GM18502 (cell line): Measurements from ENCODE around the gene MTCL1.

Experiments used
- ATAC-seq: cut with Tn5 transposase; IDR thresholded peaks from one replicate; pipeline ENCODE4 v1.9.1; 2021; ENCODE audit warnings: mild to moderate bottlenecking; ENCODE audit not compliant: unreplicated experiment, poor library complexity

MTCL1 gene

DNA sequence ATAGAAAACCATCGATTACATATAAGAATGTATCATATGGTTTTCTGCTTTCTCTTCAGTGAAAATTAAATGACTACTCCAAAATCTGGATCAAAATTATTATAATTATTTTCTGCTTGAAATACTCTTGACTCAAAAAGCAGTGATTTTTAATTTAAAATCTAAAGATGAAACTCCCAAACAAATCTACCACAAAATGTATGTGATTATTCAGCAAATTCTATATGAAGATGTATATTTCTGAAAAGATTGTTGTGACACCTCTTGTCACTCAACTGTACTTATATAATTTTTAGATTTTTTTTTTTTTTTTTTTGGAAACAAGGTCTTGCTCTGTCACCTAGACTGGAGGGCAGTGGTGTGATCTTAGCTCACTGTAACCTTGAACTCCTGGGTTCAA is 98.6 kb downstream of the MTCL1 start:
- no peak for ATAC-seq

DNA sequence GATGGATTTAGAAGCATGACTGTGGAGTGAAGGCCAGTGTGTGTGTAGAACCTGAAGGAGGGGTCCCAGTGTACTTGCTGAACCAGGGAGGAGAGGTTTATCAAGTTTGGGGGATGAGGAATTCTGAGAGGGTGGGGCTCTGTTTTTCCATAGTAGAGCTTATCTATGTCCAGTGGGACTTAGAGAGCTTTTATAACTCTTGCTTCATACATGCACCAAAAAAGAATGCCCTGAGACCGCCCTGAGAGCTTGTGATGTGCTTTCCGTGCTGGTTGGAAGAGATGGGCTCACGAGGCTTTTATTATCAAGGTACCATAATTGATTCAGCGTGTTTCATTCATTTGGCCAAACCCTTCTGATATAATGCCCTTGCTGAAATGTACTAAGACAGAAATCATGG is 100.2 kb downstream of the MTCL1 start:
- no peak for ATAC-seq

DNA sequence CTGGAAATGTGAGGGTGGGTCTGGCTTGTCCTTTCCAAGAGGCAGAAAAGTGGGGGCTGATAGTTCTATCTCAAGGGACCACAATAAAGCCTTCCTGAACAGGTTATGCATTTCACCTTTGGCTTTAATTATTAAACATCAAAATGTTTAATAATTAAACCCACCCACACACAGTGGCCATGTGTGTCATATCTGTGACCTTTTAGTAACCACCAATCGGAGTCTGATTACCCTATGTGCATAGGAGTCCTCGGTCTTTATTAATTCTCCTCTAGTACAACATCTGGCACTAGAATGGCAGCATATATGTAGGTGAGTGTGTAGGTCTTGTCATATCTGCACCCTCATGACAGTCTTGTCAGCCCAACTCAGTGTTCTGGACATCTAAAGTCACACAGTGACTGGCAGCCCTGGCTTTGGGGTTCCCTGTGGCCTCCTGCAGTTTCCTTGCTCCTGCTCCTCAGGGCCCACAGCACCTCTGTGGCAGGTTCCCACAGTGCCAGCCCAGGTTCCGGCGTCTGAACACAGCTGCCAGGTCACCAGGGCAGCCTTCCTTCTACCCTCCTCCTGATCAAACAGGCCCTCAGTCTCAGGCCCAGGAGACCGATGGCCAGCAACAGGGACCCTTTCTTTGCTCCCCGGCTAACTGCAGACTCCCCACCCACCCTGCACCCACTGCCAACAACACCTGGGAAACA is 100.9 kb downstream of the MTCL1 start:
- ATAC-seq: no peak

DNA sequence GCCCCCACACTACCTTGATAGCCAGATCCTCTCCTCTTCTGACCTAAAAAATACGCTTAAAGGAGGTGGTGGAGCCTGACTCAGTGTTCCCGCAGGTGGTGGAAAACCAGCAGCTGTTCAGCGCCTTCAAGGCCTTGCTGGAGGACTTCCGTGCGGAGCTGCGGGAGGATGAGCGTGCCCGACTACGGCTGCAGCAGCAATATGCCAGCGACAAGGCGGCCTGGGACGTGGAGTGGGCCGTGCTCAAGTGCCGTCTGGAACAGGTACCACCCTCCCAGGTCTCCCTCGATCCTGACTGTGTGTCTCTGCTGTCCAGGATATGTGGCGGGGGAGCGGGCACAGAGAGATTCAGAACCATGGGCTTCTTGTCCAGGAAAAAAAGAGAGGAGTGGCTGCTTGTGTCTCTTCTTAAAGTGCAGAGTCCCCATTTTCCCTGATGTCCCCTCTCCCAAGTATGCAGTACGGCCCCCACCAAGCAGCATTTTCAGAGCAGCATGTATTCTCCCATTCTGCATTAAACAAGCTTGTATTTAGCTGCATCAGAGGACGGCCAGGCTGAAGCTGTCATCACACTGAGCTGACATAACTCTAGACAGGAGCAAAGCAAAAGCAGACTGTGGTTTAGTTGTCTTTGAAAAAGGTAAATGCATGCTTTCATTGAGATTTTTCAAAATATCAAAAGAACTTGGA is 101.6 kb downstream of the MTCL1 start:
- ATAC-seq: no peak

DNA sequence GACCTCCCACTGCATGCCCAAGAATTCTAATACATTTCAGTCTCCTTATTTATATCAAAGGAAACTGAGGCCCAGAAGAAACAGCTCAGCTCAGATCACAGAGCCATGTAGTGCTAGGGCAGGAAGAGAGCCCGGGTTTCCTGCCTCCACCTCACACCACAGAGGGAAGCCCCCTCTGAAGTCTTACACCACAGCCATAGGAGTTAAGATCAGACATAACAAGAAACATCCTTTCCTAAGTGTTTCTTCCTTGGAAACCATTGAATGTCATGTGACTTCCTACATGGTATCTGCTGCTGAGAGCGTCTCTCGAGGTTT is 102.1 kb downstream of the MTCL1 start:
- ATAC-seq: no peak

DNA sequence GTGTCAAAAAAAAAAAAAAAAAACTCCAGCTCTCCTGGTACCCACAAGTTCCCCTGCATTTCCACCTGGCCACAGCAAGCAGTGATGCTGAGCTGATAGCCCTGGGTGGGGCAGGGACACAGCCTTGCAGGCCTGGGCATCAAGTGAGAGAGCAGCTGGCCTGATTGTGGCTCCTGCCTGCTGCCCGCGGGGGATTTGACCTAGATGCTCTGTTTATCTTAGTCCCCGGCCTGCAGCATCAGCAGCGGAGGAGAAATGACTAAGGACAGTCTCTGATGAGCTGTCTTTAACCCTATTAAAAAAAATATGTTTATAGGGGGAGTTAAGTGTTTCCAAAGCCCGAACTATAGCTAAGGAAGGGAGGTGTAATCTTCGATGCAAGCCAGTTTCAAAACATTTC is 102.6 kb downstream of the MTCL1 start:
- no peak for ATAC-seq

DNA sequence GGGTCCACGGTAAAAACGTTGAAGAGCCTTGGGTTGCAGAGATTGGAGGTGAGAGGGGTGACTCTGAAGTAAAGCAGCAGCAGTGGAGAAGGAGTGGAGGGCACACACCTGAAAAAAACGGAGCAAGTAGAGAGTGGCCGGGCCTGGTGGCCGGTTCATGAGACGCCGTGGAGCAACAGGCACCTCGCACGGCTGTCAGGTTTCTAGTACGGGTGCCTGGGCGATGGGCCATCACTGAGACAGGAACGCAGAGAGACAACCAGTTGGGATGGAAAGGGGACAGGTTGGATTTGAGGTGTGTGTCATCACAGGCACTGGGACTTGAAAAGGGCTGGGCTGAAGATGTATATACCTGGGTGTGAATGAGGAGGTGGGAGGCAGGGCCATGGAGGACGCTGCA is 104.2 kb downstream of the MTCL1 start:
- no peak for ATAC-seq

DNA sequence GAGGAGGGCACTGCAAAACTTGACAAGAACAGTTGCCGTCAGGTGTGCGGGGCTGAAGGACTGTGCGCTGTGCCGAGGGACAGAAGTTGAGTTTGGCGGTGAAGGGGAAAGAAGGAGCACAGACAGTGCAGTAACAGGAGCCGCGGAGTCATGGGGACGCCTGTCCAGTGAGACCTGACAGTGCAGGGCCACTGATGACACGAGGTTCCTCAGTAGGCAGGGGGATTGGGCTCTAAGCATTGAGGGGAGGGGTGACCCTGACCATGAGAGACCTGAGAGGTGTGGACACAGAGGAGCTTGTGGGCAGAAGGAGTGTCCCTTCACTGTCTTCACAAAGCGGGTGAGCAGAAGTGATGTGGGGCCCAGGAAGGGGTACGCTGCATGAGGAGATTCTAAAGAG is 104.8 kb downstream of the MTCL1 start:
- no peak for ATAC-seq

DNA sequence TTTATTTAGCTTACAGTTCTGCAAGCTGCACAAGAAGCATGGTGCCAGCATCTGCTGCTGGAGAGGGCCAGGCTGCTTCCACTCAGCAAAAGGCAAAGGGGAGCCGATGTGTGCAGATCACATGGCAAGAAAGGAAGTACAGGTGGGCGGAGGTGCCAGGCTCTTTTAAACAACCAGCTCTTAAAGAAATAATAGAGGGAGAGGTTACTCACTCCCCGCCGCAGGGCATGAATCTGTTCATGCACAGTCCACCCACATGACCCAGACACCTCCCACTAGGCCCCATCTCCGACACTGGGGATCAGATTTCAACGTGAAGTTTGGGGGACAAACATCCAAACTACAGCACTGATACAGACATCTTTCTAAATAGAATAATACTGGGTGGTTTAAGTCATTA is 105.8 kb downstream of the MTCL1 start:
- no peak for ATAC-seq

DNA sequence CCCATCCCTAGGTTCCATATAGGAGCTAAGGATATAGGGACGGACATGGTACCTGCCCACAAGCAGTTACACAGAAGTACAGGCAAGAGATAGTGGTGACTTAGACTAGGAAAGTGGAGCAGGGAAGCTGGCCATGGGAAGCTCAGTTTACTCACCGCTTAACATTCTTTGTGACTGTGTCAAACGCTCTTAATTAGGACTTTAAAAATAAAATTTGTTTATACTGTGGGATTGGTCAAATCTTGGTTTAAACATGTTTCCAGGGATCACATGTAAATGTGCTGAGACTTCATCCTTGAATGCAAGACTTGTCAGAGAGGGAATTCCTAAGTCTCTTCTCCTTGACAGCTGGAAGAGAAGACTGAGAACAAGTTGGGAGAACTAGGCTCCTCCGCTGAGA is 107.3 kb downstream of the MTCL1 start:
- no peak for ATAC-seq

DNA sequence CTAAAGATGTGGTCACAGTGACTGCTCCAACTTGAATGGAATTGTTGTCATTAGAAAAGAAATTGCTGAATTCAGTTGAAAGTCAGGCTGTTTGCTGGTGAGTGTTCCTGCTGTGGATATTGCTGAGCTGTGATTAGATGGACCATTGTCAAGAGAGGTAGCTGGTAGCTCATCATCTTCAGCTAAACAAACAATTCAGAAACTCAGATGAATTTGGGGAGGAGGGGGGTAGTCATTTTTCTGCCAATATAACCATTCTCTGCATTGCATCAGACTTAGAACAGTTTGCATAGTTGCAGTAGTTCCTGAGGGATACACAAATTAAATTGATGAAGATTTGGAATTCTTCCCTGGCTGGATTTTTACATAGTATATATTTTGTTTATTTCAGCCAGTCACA is 108.3 kb downstream of the MTCL1 start:
- ATAC-seq: no peak

DNA sequence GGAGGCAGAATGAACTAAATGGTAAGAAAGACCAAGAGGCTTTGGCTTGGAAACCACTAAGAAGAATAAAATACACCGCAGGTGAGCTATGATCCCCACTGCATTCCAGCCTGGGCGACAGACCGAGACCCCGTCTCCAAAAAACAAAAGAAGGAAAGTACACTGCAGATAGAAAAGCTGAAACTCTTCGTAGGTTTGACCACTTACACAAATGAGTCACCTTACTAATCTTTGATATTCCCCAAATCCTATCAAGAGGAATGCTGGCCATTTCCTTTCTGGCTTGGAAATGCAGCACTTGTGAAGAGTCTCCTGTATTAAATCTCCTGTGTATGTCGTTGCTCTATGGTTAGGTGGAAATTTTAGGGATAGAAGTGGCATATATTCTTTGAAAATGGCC is 108.8 kb downstream of the MTCL1 start:
- ATAC-seq: no peak

DNA sequence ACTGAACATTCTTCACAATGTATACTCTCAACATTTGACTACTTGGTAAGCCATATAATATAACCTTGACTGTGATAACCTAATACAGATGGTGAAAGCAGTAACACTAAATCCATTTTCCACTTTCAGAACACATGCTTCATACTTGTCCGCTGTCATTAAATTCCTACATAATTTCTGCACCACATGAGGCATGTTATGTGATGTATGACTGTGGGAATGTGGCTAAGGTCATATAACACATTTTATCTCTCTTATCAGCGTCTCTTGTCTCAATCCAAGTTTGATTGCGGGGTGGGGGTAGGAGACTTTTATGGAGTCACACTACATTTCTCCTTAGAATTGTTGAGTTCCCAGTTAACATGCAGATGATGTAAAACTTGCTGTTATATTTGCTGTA is 110.9 kb downstream of the MTCL1 start:
- no peak for ATAC-seq

DNA sequence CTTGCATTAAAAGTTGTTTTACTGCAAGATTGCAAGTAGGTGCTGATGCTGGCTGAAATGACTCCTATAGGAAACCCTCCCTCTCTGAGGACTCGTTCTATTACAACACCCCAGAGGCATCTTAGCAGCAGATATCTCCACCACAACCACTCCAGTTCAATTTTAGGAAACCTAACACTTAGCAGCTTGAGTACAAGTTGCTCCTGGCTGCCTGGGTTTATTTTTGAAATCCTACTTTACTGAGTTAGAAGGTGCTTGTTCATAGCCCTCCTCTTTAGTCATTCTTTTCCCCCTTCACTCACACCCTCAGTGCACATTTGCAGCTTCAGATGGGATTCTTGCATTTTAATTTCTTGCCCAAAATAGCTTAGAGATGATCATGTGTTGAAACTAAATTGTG is 111.5 kb downstream of the MTCL1 start:
- ATAC-seq: no peak

DNA sequence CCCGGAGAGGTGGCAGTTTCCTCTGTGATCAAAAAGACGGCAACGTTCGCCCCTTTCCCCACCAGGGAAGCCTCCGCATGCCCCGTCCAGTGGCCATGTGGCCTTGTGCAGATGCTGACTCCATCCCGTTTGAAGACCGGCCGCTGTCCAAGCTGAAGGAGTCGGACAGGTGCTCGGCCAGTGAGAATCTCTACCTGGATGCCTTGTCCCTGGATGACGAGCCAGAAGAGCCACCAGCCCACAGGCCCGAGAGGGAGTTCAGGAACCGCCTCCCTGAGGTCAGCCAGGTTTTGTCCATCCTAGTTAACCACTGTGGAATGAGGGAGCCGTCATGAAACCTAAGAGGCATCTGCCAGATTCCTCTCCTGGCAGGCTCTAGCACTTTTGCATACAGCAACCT is 113.6 kb downstream of the MTCL1 start:
- no peak for ATAC-seq

DNA sequence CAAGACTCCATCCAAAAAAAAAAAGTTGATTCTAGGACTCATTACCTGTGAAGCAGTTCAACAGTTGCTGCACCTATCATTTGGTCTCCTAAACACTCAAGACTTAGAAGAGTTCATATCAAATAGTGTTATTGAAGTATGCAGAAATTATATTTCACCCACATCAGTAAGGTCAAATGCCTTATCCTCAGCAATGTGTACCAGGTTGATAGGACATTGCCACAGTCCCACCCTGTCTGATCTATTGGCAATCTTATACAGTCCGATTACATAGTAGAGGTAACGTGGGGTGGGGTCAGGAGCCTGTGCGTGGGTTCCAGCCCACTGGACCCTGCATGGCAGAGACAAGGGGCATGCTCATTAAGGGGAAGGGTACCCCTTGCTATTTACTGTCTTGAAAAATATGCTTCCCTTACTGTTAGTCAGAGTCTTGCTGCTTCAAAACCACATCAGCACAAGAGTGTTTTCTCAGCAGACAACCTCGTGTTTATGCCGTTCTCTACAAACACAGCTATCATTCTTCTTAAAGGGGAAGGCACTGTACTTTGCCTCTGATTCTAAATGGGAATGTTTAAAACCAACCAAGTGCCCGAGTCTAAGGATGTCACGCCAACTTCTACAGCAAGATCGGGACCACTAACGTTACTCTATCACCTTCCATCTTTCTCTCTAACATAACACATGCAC is 115.2 kb downstream of the MTCL1 start:
- no peak for ATAC-seq

DNA sequence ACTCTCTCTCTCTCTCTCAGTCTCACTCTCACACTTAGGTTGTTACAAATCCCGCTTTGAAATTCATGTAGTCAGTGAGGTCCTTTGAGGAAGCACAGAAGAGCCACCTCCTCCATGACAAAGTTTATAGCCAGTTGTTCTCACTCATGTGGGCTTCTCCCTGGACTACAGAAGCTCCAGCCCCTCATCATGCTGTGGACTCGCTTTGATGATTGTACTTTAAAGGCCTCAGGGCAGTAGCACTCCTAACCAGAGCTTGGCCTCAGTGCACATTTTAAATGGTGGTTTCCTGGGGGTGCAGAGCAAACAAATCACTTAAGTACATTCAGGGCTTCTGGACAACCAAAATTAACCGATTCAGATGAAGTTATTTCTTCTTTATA is 115.7 kb downstream of the MTCL1 start:
- ATAC-seq: no peak

DNA sequence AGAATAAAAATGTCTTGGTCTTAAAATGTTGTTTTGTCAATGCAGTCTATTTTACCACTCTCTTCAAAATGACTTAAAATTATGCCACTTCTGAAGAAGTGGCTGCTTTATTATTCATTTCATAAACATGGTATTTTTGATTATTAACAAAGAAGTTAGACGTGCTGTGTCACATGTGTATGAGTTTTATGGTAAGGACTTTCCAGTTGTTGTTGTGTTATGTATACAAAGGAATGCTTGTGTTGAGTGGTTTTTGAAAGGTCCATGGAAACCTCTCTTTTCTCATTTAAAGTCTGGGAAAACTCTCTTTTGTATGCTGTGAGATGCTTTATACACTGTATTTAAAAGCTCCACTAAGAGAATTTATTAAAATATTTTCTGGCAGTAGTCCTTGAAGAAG is 116.2 kb downstream of the MTCL1 start:
- ATAC-seq: no peak

DNA sequence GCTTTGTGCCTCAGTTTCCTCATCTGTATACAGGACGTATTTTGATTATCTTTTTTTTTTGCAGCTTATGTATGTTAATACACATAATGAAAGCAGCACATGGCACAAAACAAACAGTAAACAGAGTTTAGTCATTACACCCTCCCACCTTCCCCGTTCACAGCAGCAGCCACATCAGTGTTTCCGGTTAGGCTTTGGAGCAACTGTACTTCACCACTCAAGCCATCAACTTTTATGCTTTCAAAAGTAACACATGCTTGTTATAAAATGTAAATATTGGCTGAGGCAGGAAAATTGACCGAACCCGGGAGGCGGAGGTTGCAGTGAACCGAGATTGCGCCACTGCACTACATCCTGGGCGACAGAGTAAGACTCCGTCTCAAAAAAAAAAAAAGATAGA is 117.3 kb downstream of the MTCL1 start:
- ATAC-seq: no peak

DNA sequence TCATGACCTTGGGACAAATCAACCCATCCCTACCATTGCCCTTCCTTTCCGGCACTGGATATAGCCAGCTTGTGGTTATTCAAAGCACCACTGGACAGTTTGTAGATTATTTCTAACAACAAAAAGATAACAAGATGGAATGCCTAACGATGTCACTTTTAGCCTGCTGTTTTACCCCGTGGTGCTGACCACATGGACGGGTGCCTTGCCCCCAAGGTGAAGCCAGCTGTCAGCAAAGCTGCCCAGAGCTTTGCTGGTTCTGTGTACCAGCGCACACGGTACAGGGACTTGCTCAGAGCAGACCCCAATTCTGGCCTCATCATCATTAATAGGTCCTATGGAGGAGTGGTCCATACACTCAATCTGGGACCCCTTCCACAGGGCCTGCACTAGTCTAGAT is 118.2 kb downstream of the MTCL1 start:
- no peak for ATAC-seq

DNA sequence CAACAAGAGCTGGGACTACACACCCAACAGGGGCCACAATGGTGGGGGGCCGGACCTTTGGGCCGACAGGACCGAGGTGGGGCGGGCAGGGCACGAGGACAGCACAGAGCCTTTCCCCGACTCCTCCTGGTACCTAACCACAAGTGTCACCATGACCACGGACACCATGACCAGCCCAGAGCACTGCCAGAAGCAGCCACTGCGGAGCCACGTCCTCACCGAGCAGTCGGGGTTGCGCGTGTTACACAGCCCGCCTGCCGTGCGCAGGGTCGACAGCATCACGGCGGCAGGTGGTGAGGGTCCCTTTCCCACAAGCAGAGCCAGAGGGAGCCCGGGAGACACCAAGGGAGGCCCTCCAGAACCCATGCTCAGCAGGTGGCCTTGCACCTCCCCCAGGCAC is 119.5 kb downstream of the MTCL1 start:
- no peak for ATAC-seq

DNA sequence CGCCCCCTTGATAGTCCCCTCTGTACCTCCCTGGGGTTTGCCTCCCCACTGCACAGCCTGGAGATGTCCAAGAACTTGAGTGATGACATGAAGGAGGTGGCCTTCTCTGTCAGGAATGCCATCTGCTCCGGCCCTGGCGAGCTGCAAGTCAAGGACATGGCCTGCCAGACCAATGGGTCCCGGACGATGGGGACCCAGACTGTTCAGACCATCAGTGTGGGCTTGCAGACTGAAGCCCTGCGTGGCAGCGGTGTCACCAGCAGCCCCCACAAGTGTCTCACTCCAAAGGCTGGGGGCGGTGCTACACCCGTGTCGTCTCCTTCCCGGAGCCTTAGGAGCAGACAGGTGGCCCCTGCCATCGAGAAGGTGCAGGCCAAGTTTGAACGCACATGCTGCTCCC is 119.9 kb downstream of the MTCL1 start:
- ATAC-seq: no peak
